KOPT-K1 (cell line): ENCODE results near the gene F12.
A peak's percentile ranks its signal among the peaks of the same experiment; 100 is the strongest.
"Not testable (repeated sequence)": the region's sequence is repeated elsewhere in the genome, so short reads cannot be mapped to it uniquely, and the experiment has no call there.

ENCODE experiments used
- H3K27ac ChIP-seq: fragments of 200-600 bp; sonication (generic); 2 replicates; pipeline ENCODE4 v1.5.1; 2016; ENCODE audit warnings: antibody characterized with exemption, mild to moderate bottlenecking, low read depth, low read length; ENCODE audit not compliant: poor library complexity, severe bottlenecking
- H3K36me3 ChIP-seq: fragments of 200-600 bp; sonication (generic); 2 replicates; pipeline ENCODE4 v1.5.1; 2017; ENCODE audit warnings: antibody characterized with exemption, mild to moderate bottlenecking, low read length, moderate library complexity; ENCODE audit not compliant: insufficient read depth
- H3K9me3 ChIP-seq: fragments of 200-600 bp; sonication (generic); 2 replicates; pipeline ENCODE4 v1.5.1; 2017; ENCODE audit warnings: antibody characterized with exemption, low read length, mild to moderate bottlenecking; ENCODE audit not compliant: insufficient read depth, poor library complexity, severe bottlenecking

F12 gene

DNA sequence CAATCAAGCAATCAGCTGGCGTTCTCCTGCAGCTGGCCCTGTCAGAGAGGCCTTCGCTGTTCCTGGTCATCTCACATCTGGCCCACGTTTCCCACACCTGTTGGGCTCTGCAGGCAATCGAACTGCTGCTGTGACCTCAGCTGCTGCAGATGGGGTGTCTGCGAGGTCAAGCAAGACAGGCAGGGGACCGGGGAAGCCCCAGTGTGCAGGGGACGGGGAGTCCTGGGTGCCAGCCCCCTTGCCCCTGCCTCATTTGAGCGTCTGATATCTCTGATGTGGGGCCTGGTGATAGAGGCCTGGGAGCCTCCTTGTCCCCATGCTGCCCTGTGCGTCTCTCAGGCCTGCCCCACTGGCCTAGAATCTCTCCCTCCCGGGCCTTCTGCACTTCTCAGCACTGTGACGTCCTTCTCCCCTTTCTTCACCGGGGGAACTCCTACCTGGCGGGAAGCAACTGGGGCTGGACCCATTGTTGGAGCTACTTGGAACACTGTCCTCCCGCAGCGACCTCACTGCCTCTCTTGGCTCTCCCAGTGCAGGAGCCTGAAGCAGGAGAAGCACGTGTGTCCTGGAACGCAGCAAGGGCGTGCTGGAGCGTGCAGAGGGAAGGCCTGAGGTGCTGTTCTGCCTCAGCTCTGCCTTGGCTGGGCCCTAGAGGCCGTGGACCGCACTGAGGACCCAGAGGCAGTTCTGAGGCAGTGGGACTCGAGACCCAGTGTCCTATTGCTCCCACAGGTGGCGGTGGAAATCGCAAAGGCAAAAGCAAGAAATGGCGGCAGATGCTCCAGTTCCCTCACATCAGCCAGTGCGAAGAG lies 21.0 kb upstream of the F12 start:
- Histone ChIP-seq H3K36me3 (peaks cover 51% of the 10 kb centered on the region), H3K9me3 (no peaks in the 10 kb centered on the region), H3K27ac (peak overlapping the region; percentile 89)

- peaks cover 42% of the 10 kb centered on the region for H3K36me3 ChIP-seq
- H3K27ac ChIP-seq: peak overlapping the region; percentile 89
These were observed 20.1 kb upstream of the F12 start for GRCh38 chr5:177429248-177430040.

GRCh38 chr5:177428574-177429217 lies 19.3 kb upstream of the F12 start:
- Histone ChIP-seq H3K9me3 (no peaks in the 10 kb centered on the region), H3K27ac (peak overlapping the region; percentile 89), H3K36me3 (peaks cover 35% of the 10 kb centered on the region)

More at GRCh38 chr5:177429248-177430040, 20.1 kb upstream of the F12 start:
- H3K9me3 ChIP-seq: no peaks in the 10 kb centered on the region

DNA sequence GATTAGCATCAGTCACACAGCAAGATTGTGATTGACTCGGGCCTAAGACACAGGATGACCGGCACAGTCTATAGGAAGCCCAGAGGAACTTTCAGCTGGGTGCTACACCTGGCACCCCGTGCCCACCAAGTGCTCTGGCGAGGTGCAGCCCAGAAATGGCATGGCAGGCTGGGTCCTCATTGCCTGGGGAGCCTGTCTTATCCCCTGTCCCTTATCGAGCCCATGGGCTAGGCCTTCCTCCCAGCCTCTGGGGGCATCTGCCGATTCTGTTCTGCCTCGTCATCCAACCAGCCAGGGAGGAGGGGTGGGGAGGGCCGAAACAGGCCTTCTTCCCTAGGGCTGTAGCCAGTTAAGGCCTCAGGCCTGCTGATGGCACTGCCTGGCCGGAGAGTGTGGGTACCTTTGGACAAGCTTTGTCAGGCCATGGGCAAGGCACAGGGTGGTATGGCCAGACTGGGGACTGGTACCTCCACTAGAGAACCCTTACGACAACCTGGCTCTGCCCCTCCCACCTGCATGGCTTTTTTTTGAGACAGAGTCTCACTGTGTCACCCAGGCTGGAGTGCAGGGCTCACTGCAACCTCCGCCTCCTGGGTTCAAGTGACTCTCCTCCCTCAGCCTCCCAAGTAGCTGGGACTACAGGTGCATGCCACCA lies 18.7 kb upstream of the F12 start:
- H3K9me3 ChIP-seq: no peaks in the 10 kb centered on the region
- H3K27ac ChIP-seq: peak overlapping the region; percentile 89

DNA sequence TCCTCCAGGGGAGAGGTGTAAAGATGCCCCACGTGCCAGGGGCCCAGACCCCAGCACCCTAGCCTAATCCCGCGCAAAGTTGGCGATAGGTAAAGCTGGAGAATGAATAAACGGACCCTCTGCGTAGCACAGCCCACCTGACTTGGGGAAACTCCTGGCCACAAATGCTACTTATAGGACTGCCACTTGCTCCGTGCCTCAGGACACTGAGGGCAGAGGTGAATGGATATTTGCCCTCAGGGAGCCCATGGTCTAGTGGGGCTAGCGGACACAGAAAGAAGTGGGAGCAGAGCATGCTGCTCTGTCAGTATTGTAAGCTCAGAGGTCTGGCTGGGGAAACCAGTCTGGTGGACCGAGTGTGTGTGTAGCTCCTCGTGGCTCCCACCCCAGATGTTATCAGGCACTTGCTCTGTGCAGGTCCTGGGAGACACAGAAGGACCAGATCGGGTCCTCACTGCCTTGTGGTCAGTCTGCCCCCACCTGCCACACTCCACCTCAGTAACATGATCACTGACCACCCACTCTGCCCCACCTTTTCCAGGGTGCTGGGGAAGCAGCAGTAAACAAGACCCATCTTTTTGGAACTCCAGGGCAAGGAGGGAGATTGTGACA lies 18.0 kb upstream of the F12 start:
- Histone ChIP-seq H3K9me3 (no peaks in the 10 kb centered on the region), H3K36me3 (peaks cover 21% of the 10 kb centered on the region), H3K27ac (peak overlapping the region; percentile 89)

More for the DNA sequence above, 18.7 kb upstream of the F12 start:
- H3K36me3 ChIP-seq: peaks cover 28% of the 10 kb centered on the region

GRCh38 chr5:177426566-177427210 lies 17.3 kb upstream of the F12 start, which contains the start of gene GRK6:
TSS of gene GRK6 (plus strand) at chr5:177426676. CDS start at chr5:177426846, 170 bp downstream.
- H3K36me3 ChIP-seq: peaks cover 17% of the 10 kb centered on the region; the same call in 1 of the 2 replicates
- peak within 1 kb of the TSS; percentile 89 for H3K27ac ChIP-seq
- H3K9me3 ChIP-seq: no peaks in the 10 kb centered on the region

DNA sequence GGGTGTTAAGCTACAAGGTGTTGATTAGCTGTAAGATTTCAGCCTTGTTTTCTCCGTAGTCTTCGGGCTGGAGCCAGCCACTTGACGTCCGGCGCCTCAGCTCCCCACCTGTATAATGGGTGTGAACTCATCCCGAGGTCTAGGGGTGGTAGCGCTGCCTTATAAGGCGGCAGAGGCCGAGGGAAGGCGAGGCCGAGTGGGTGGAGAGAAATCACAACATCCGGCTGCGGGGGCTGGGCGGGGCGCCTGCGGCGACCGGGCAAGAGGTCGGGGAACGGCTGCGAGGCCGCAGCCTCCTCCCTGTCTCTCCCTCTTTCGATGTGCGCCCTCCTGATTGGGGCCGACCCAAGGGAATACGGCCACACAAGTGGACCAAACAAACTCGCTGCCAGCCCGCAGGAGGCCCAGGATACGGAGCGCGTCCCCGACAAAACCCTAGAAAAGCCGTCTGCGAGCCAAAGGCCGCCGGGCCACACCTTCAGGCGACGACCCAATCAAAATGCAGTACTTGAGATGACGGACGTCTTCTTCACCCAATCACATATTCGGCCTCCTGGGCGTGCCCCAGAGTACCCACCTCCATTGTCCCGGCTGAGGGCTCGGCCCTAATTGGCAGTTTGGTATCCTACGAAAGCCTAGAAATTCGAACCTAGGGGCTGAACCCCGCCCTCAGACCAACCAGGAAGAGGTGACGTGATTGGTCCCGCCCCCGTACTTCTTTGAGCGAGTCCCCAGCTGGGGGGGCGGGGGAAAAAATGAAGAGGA lies 16.6 kb upstream of the F12 start:
- H3K27ac ChIP-seq: peak overlapping the region; percentile 73
- no peaks in the 10 kb centered on the region for H3K9me3 ChIP-seq
- H3K36me3 ChIP-seq: peaks cover 17% of the 10 kb centered on the region; the same call in 1 of the 2 replicates

DNA sequence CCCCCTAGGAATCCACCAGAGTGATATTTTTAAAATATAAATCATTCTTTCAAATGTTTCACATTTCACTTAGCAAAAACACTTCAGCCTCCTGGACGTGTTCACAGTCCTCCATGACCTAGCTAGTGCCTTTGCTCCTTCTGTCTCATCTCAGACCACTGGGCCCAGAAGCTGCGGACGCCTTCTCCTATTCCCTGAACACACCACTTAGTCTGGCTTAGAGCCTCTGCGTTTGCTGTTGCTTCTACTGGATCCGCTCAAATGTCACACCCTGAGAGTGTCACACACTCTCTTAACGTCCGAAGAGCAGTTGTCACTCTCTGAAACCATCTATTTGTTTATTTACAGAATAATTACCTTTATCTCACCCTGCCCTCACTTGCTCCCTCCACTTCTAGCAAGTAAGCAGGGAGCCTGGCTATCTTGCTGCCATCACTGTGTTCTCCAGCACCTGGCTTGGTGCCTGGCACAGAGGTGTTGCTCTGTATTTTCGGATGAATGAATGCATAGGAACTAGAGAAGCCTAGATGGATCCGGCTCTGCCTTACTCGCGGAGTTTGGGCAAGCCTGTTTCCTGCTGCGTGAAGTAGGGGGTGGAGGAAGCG lies 15.9 kb upstream of the F12 start:
- no peaks in the 10 kb centered on the region for H3K9me3 ChIP-seq
- H3K27ac ChIP-seq: peak overlapping the region; percentile 73
- H3K36me3 ChIP-seq: peaks cover 13% of the 10 kb centered on the region; the same call in 1 of the 2 replicates

DNA sequence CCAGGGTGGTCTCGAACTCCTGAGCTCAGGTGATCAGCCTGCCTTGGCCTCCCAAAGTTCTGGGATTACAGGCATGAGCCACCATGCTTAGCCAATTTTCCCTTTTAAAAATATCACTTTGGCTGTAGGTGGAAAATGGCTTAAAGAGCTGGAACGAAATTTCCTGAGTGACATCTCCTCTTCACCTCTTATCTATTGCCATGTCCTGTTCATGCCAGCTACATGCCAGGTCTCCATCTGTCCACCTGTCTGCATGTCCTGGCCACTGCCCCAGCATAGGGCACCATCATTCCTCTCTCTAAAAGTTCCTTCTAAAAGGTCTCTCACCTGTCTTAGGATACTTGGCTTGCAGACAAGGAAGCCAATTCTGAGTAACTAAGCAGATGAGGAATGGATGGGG lies 14.3 kb upstream of the F12 start:
- H3K36me3 ChIP-seq: peaks cover 5% of the 10 kb centered on the region; the same call in 1 of the 2 replicates
- no peak overlapping the region for H3K27ac ChIP-seq
- no peaks in the 10 kb centered on the region for H3K9me3 ChIP-seq

- Histone ChIP-seq H3K27ac (no peak overlapping the region), H3K36me3 (no peaks in the 10 kb centered on the region), H3K9me3 (no peaks in the 10 kb centered on the region)
These were observed 11.9 kb upstream of the F12 start for GRCh38 chr5:177421062-177421798.

GRCh38 chr5:177420472-177420871 lies 11.1 kb upstream of the F12 start:
- not testable (repeated sequence) for H3K36me3 ChIP-seq, H3K27ac ChIP-seq, H3K9me3 ChIP-seq

- Histone ChIP-seq H3K27ac (no peak overlapping the region), H3K9me3 (no peaks in the 10 kb centered on the region), H3K36me3 (no peaks in the 10 kb centered on the region)
These were observed 9.7 kb upstream of the F12 start for GRCh38 chr5:177419046-177419445.
